Breast epithelium (tissue), 3 donors: ENCODE measurements around the gene DOCK11.

Experiments used
- CTCF ChIP-seq, 3 donors: fragments of 450-650 bp; IDR thresholded peaks; one replicate each; pipeline ENCODE4 v1.5.1; 2016 to 2017; ENCODE audit warnings: antibody characterized with exemption in 3 of 3, mild to moderate bottlenecking in 3 of 3, moderate library complexity in 3 of 3
- POLR2AphosphoS5 ChIP-seq, 3 donors: sonication (generic); formaldehyde crosslinking; IDR thresholded peaks; one replicate each; pipeline ENCODE4 v1.6.1; 2017; ENCODE audit warnings: antibody characterized with exemption in 3 of 3

DNA sequence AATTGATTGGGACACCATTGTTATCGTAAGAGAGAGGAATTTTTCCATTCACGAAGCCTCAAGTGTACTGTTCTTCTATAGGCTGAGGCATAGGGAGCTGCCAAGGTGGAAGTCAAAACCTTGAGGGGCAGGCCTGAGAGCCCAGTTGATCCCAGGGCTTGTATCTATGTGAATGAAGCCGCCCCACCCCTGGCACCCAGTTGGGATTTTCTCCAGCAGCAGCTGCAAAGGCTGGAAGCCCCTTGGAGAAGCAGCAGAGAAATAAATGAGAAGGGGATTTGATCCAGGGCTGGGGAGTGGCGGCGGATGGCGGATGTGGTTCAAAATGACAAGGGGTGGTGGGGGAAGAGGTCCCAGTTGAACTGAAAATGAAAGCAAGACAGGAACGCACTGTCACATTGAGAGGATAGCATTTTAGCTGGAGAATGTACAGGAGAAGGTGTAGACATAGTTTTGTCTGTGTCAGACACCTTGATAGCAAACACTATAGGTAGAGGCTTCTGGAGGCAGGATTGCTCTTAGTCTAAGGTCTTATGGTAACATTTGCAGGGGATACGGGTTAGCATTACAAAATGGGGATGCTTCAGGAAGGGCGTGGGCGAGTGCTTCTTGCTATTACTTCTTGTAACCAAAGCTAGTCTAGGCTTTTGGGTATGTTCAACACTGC is 32.6 kb downstream of the DOCK11 start:
- TF ChIP-seq CTCF (IDR thresholded peaks at IDR 0.05) (no peak), POLR2AphosphoS5 (IDR thresholded peaks at IDR 0.05) (no peak)
